ENCODE results near the gene MLPH. TPM values are rescaled to one million over a fixed set of nuclear protein-coding genes. Genes with fewer than 3 reads are reported as not detected.

Gene MLPH

GRCh38 chr2:237603718-237604362, 116.8 kb downstream of the MLPH start:
- Histone ChIP-seq H3K79me2 (ENCODE audit: control insufficient read depth, insufficient read depth, low read length) (no peaks in the 10 kb centered on the region), H3K27me3 (ENCODE audit: insufficient read depth, low read length, poor library complexity) (no peaks in the 10 kb centered on the region), H3K4me2 (ENCODE audit: low read length) (no peak overlapping the region), H2BK15ac (replicated peaks; ENCODE audit: low read depth) (peak overlapping the region; percentile 37), H3K18ac (ENCODE audit: low read length) (peak overlapping the region; percentile 77), H3K9ac (ENCODE audit: low read length) (peak overlapping the region; percentile 56), H3K79me1 (ENCODE audit: low read length) (no peaks in the 10 kb centered on the region), H2BK120ac (ENCODE audit: low read depth, low read length) (peak overlapping the region; percentile 78), H2AK5ac (ENCODE audit: low read length) (peak overlapping the region; percentile 92), H2BK5ac (ENCODE audit: low read length) (peak overlapping the region; percentile 90), H3K4ac (ENCODE audit: low read depth, low read length) (peak overlapping the region; percentile 98), H3K27ac (ENCODE audit: low read depth, low read length) (peak overlapping the region; percentile 88), H4K8ac (ENCODE audit: low read depth, low read length) (peak overlapping the region; percentile 41), H3K23ac (ENCODE audit: low read length) (no peak overlapping the region), H3K4me3 (ENCODE audit: low read length) (no peak overlapping the region), H3K4me1 (ENCODE audit: control insufficient read depth, low read depth, low read length) (peaks cover 18% of the 10 kb centered on the region), H4K5ac (ENCODE audit: low read length) (no peak overlapping the region), H3K56ac (ENCODE audit: low read length) (peak overlapping the region; percentile 85), H3K36me3 (ENCODE audit: control insufficient read depth, insufficient read depth, low read length) (no peaks in the 10 kb centered on the region)
- WGBS (ENCODE audit: extremely low coverage, insufficient coverage, low lambda C conversion rate), result no CpG with 5 or more reads among the region's 15 CpGs
- DNase-seq, result peak; percentile 93

GRCh38 chr2:237604391-237604790, 117.3 kb downstream of the MLPH start:
- no peak for DNase-seq
- Histone ChIP-seq H2BK15ac (replicated peaks; ENCODE audit: low read depth) (no peak overlapping the region), H3K18ac (ENCODE audit: low read length) (peak overlapping the region; percentile 41), H3K27ac (ENCODE audit: low read depth, low read length) (peak overlapping the region; percentile 65), H3K79me1 (ENCODE audit: low read length) (no peaks in the 10 kb centered on the region), H3K56ac (ENCODE audit: low read length) (peak overlapping the region; percentile 91), H2BK120ac (ENCODE audit: low read depth, low read length) (peak overlapping the region; percentile 18), H4K5ac (ENCODE audit: low read length) (no peak overlapping the region), H3K4me1 (ENCODE audit: control insufficient read depth, low read depth, low read length) (peaks cover 18% of the 10 kb centered on the region), H3K79me2 (ENCODE audit: control insufficient read depth, insufficient read depth, low read length) (no peaks in the 10 kb centered on the region), H2AK5ac (ENCODE audit: low read length) (peak overlapping the region; percentile 98), H3K27me3 (ENCODE audit: insufficient read depth, low read length, poor library complexity) (no peaks in the 10 kb centered on the region), H3K23ac (ENCODE audit: low read length) (peak overlapping the region; percentile 51), H4K8ac (ENCODE audit: low read depth, low read length) (no peak overlapping the region), H3K4me2 (ENCODE audit: low read length) (no peak overlapping the region), H3K9ac (ENCODE audit: low read length) (peak overlapping the region; percentile 29), H3K4ac (ENCODE audit: low read depth, low read length) (peak overlapping the region; percentile 74), H3K36me3 (ENCODE audit: control insufficient read depth, insufficient read depth, low read length) (no peaks in the 10 kb centered on the region), H2BK5ac (ENCODE audit: low read length) (peak overlapping the region; percentile 97), H3K4me3 (ENCODE audit: low read length) (no peak overlapping the region)
- WGBS (ENCODE audit: extremely low coverage, insufficient coverage, low lambda C conversion rate), result no CpG with 5 or more reads among the region's 11 CpGs

Small RNA genes lying within 50 kb of the gene (small RNA-seq; reads per million reads assigned to genes)
- gene MIR6811 (ENCODE audit: insufficient read depth) (not detected), gene RNU6-1140P (ENCODE audit: insufficient read depth) (not detected)
